Neural cell (in vitro differentiated cells): Measurements from ENCODE around the gene MT3. TPM values are rescaled to one million over a fixed set of nuclear protein-coding genes. Genes with fewer than 3 reads are reported as not detected.

Experiments used
- H2AFZ ChIP-seq: fragments of 200-600, 300-800 bp; sonication (generic), shearing (Covaris generic); 2 replicates; pipeline ENCODE4 v1.6.0; 2014; ENCODE audit warnings: low read depth, mild to moderate bottlenecking, antibody characterized with exemption, low read length, moderate library complexity
- H3F3A ChIP-seq: fragments of 200-600 bp; shearing (Covaris generic); 2 replicates; pipeline ENCODE4 v1.6.1; 2016; ENCODE audit warnings: mild to moderate bottlenecking, moderate library complexity, mixed read lengths, antibody characterized with exemption, low read length; ENCODE audit not compliant: insufficient read depth, poor library complexity, severe bottlenecking
- H3K27ac ChIP-seq: fragments of 200-600, 300-800 bp; sonication (generic), shearing (Covaris generic); 2 replicates; pipeline ENCODE4 v1.5.1; 2014; ENCODE audit warnings: mild to moderate bottlenecking, low read length, moderate library complexity
- H3K27me3 ChIP-seq: fragments of 300-800, 200-600 bp; sonication (generic), shearing (Covaris generic); 2 replicates; pipeline ENCODE4 v1.6.0; 2014; ENCODE audit warnings: mild to moderate bottlenecking, low read depth, low read length, moderate library complexity; ENCODE audit not compliant: insufficient read depth
- H3K36me3 ChIP-seq: fragments of 300-800, 200-600 bp; sonication (generic), shearing (Covaris generic); 2 replicates; pipeline ENCODE4 v1.5.1; 2014; ENCODE audit warnings: mild to moderate bottlenecking, antibody characterized with exemption, low read length, moderate library complexity; ENCODE audit not compliant: insufficient read depth
- H3K4me2 ChIP-seq: fragments of 300-800, 200-600 bp; sonication (generic), shearing (Covaris generic); 2 replicates; pipeline ENCODE4 v1.6.0; 2014; ENCODE audit warnings: mild to moderate bottlenecking, low read length
- H3K4me3 ChIP-seq: fragments of 300-800, 200-600 bp; sonication (generic), shearing (Covaris generic); 2 replicates; pipeline ENCODE4 v1.5.1; 2014; ENCODE audit warnings: mild to moderate bottlenecking, low read length, moderate library complexity
- H3K79me2 ChIP-seq: fragments of 200-600 bp; shearing (Covaris generic); replicated peaks from 2 replicates; pipeline ENCODE4 v1.6.0; 2014; ENCODE audit warnings: mild to moderate bottlenecking, low read length, moderate library complexity; ENCODE audit not compliant: insufficient read depth
- H3K9ac ChIP-seq: fragments of 300-800, 200-600 bp; sonication (generic), shearing (Covaris generic); 2 replicates; pipeline ENCODE4 v1.6.1; 2016; ENCODE audit warnings: mild to moderate bottlenecking, low read length, mixed read lengths
- H3K9me2 ChIP-seq: fragments of 200-600 bp; shearing (Covaris generic); 2 replicates; pipeline ENCODE4 v1.6.1; 2016; ENCODE audit warnings: mild to moderate bottlenecking, low read length, mixed read lengths; ENCODE audit not compliant: insufficient read depth
- H3K9me3 ChIP-seq: fragments of 200-600, 300-800 bp; sonication (generic), shearing (Covaris generic); 2 replicates; pipeline ENCODE4 v1.6.1; 2016; ENCODE audit warnings: mild to moderate bottlenecking, mixed run types, low read length, moderate library complexity, mixed read lengths
- H4K20me1 ChIP-seq: fragments of 200-600 bp; shearing (Covaris generic); 2 replicates; pipeline ENCODE4 v1.6.1; 2016; ENCODE audit warnings: mild to moderate bottlenecking, mixed run types; ENCODE audit not compliant: insufficient read depth
- CTCF ChIP-seq: fragments of 450-650 bp; IDR thresholded peaks from 2 replicates; pipeline ENCODE4 v1.5.1; 2014; ENCODE audit warnings: antibody characterized with exemption, mild to moderate bottlenecking, moderate library complexity; ENCODE audit not compliant: poor library complexity, severe bottlenecking
- EP300 ChIP-seq: fragments of 450-650 bp; conservative IDR thresholded peaks from 2 replicates; pipeline ENCODE4 v1.6.1; 2014; ENCODE audit warnings: antibody characterized with exemption, mild to moderate bottlenecking, moderate library complexity; ENCODE audit not compliant: poor library complexity, severe bottlenecking
- EZH2 ChIP-seq: fragments of 200-600, 300-800 bp; shearing (Covaris generic), sonication (generic); IDR thresholded peaks from 2 replicates; pipeline ENCODE4 v1.6.1; 2014; ENCODE audit warnings: antibody characterized with exemption, low read length, borderline replicate concordance, mild to moderate bottlenecking; ENCODE audit not compliant: insufficient read depth, poor library complexity, severe bottlenecking
- MXI1 ChIP-seq: fragments of 450-650 bp; conservative IDR thresholded peaks from 2 replicates; pipeline ENCODE4 v1.6.1; 2014; ENCODE audit warnings: antibody characterized with exemption, mild to moderate bottlenecking; ENCODE audit not compliant: poor library complexity, severe bottlenecking
- POLR2AphosphoS5 ChIP-seq: IDR thresholded peaks from 2 replicates; pipeline ENCODE4 v1.6.1; 2012
- RAD21 ChIP-seq: fragments of 450-650 bp; conservative IDR thresholded peaks from 2 replicates; pipeline ENCODE4 v1.6.1; 2014; ENCODE audit warnings: antibody characterized with exemption, mild to moderate bottlenecking, moderate library complexity
- REST ChIP-seq: IDR thresholded peaks from 2 replicates; pipeline ENCODE4 v1.6.1; 2012; ENCODE audit warnings: borderline replicate concordance
- SMC3 ChIP-seq: fragments of 450-650 bp; conservative IDR thresholded peaks from 2 replicates; pipeline ENCODE4 v1.6.1; 2014; ENCODE audit warnings: antibody characterized with exemption, mild to moderate bottlenecking, moderate library complexity; ENCODE audit not compliant: poor library complexity
- TAF1 ChIP-seq: IDR thresholded peaks from 2 replicates; pipeline ENCODE4 v1.6.1; 2012; ENCODE audit warnings: low read depth
- polyA plus RNA-seq: library from polyadenylated mRNA; depleted of rRNA; stranded (reverse); fragments of >200 nt; gene quantifications from 2 replicates; pipeline ENCODE4 v1.2.3, GENCODE V29; 2014

The MT3 gene
- polyA plus RNA-seq, 1 donor from 2014 or later: 1.9 TPM

- H4K20me1 ChIP-seq: no peaks in the 10 kb centered on the region
- TF ChIP-seq REST (no peak), SMC3 (no peak)
- no peaks in the 10 kb centered on the region for H3K9me2 ChIP-seq
- no peak within 1 kb of the TSS for H3K4me2 ChIP-seq
- no peaks in the 10 kb centered on the region for H3K36me3 ChIP-seq
- no peak within 1 kb of the TSS for H3K27ac ChIP-seq
- no peaks in the 10 kb centered on the region for H3K9me3 ChIP-seq
- H3K27me3 ChIP-seq: no peaks in the 10 kb centered on the region
- no peak within 1 kb of the TSS for H3K4me3 ChIP-seq
- H3K9ac ChIP-seq: no peak within 1 kb of the TSS
- H3F3A ChIP-seq: no peaks in the 10 kb centered on the region
- no peaks in the 10 kb centered on the region for H3K79me2 ChIP-seq
- no peak within 1 kb of the TSS for H2AFZ ChIP-seq
These were observed 24.4 kb upstream of the MT3 start, which contains the start of gene MT4 for GRCh38 chr16:56564793-56565477. Gene MT4, plus strand, starts transcription at chr16:56565073. Its CDS starts 56 bp downstream, at chr16:56565129.

- no peaks in the 10 kb centered on the region for H4K20me1 ChIP-seq
- H3K4me3 ChIP-seq: no peak overlapping the region
- H3K9me2 ChIP-seq: no peaks in the 10 kb centered on the region
- no peak overlapping the region for H3K9ac ChIP-seq
- no peaks in the 10 kb centered on the region for H3K36me3 ChIP-seq
- no peaks in the 10 kb centered on the region for H3K27me3 ChIP-seq
- H3K4me2 ChIP-seq: no peak overlapping the region
- H3K79me2 ChIP-seq: no peaks in the 10 kb centered on the region
- no peak overlapping the region for H3K27ac ChIP-seq
- TF ChIP-seq MXI1 (no peak), CTCF (no peak), RAD21 (no peak), POLR2AphosphoS5 (no peak), SMC3 (no peak), TAF1 (no peak), EZH2 (no peak), REST (no peak), EP300 (no peak)
- no peak overlapping the region for H2AFZ ChIP-seq
- no peaks in the 10 kb centered on the region for H3K9me3 ChIP-seq
- no peaks in the 10 kb centered on the region for H3F3A ChIP-seq
These were observed 19.4 kb upstream of the MT3 start for GRCh38 chr16:56569971-56570370.
